Endodermal cell (in vitro differentiated cells): ENCODE data around the gene ZNF587B. TPM values are rescaled to one million over a fixed set of nuclear protein-coding genes. Genes with fewer than 3 reads are reported as not detected.
A peak's percentile ranks its signal among the peaks of the same experiment; 100 is the strongest.
"Not testable (repeated sequence)": the region's sequence is repeated elsewhere in the genome, so short reads cannot be mapped to it uniquely, and the experiment has no call there.

Source experiments
- DNase-seq: peaks from one replicate; pipeline ENCODE4 v3.0.0-alpha.2; 2017
- H3K27ac ChIP-seq: 2 replicates; pipeline ENCODE4 v1.5.1; 2013; ENCODE audit warnings: mild to moderate bottlenecking, low read depth, low read length, moderate library complexity
- H3K27me3 ChIP-seq: 2 replicates; pipeline ENCODE4 v1.6.1; 2013; ENCODE audit warnings: mild to moderate bottlenecking, low read length, moderate library complexity; ENCODE audit not compliant: insufficient read depth, control insufficient read depth, poor library complexity, severe bottlenecking
- H3K36me3 ChIP-seq: 2 replicates; pipeline ENCODE4 v1.7.0; 2013; ENCODE audit warnings: mild to moderate bottlenecking, low read length, moderate library complexity; ENCODE audit not compliant: control insufficient read depth, insufficient read depth
- H3K4me1 ChIP-seq: one replicate; pipeline ENCODE4 v1.7.0; 2013; ENCODE audit warnings: low read length; ENCODE audit not compliant: control insufficient read depth, insufficient read depth
- H3K4me3 ChIP-seq: 2 replicates; pipeline ENCODE4 v1.5.1; 2013; ENCODE audit warnings: mild to moderate bottlenecking, low read length, moderate library complexity
- H3K9ac ChIP-seq: 2 replicates; pipeline ENCODE4 v1.6.1; 2013; ENCODE audit warnings: mild to moderate bottlenecking, low read length, moderate library complexity; ENCODE audit not compliant: poor library complexity, severe bottlenecking; ENCODE audit errors: extremely low read depth
- H3K9me3 ChIP-seq: 2 replicates; pipeline ENCODE4 v1.6.1; 2013; ENCODE audit warnings: mild to moderate bottlenecking, low read length, moderate library complexity; ENCODE audit not compliant: control insufficient read depth
- H3K27ac Mint-ChIP-seq: 2 replicates; pipeline ENCODE4 v1.8.0; 2020; ENCODE audit warnings: mixed read lengths
- H3K27me3 Mint-ChIP-seq: 2 replicates; pipeline ENCODE4 v1.8.0; 2021; ENCODE audit warnings: mild to moderate bottlenecking, mixed read lengths; ENCODE audit not compliant: insufficient read depth
- H3K36me3 Mint-ChIP-seq: 2 replicates; pipeline ENCODE4 v1.8.0; 2020; ENCODE audit warnings: low read depth, mixed read lengths
- H3K4me1 Mint-ChIP-seq: 2 replicates; pipeline ENCODE4 v1.8.0; 2020; ENCODE audit warnings: mixed read lengths
- H3K4me3 Mint-ChIP-seq: 2 replicates; pipeline ENCODE4 v1.8.0; 2020; ENCODE audit warnings: mild to moderate bottlenecking, moderate library complexity, mixed read lengths
- H3K9me3 Mint-ChIP-seq: 2 replicates; pipeline ENCODE4 v1.8.0; 2020; ENCODE audit warnings: mild to moderate bottlenecking, mixed read lengths
- WGBS, 2 experiments: methylation state at CpG; one replicate each; pipeline versions ENCODE4 v1.1.5 to v1.1.7; 2013; ENCODE audit warnings: missing lambda C conversion rate in 2 of 2, mixed read lengths in 1 of 2; ENCODE audit not compliant: insufficient coverage in 1 of 2, insufficient read length in 1 of 2; 5-methylcytosine and 5-hydroxymethylcytosine counted together
- total RNA-seq, 2 donors: library from RNA; stranded (reverse); fragmentation: NEBNext Ultra II Directional in 1 of 2; extraction: Animal tissue kit (Norgen Biotek cat#: 25700) in 1 of 2; gene quantifications; 2 replicates in 1 of 2; 3 replicates in 1 of 2; pipeline ENCODE4 v1.2.1, GENCODE V29; 2021
- TF ChIP-seq, protein P1 (sequence below): fragments of 200-600 bp; sonication (generic); conservative IDR thresholded peaks from 2 replicates; pipeline ENCODE4 v1.5.0; 2021; ENCODE audit warnings: antibody characterized with exemption, mild to moderate bottlenecking

Gene ZNF587B
- total RNA-seq, 2 donors from 2014 or later = 37.0 to 39.9 TPM

DNA sequence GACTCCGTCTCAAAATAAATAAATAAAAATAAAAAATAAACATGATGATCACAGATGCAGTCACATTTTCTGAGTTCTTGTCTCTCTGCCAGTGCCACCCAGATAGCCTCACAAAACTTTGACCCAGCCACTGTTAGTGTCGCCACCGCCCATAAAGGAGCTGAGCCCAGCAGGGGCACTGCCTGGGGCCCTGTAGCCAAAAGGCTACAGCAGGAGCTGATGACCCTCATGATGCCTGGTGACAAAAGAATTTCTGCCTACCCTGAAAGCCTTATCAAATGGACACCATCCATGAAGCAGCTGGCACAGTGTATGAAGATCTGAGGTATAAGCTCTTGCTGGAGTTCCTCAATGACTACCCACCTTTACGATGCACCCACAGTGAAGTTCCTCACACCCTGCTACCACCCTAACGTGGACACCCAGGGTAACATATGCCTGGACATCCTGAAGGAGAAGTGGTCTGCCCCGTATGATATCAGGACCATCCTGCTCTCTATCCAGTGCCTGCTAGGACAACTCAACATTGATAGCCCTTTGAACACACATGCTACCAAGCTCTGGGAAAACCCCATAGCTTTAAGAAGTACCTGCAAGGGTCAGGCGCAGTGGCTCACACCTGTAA, 37.9 kb downstream of the ZNF587B start:
- peaks cover 86% of the 10 kb centered on the region for H3K36me3 ChIP-seq

DNA sequence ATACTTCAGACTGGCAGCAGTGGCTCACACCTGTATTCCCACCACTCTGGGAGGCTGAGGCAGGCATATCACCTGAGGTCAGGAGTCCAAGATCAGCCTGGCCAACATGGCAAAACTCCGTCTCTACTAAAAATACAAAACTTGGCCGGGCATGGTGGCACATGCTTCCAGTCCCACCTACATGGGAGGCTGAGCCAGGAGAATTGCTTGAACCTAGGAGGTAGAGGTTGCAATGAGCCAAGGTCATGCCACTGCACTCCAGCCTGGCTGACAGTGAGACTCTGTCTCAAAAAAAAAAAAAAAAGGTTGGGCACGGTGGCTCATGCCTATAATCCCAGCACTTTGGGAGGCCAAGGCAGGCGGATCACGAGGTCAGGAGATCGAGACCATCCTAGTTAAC, 39.6 kb downstream of the ZNF587B start:
- Mint-ChIP-seq H3K36me3 (peaks cover 91% of the 10 kb centered on the region), H3K9me3 (peaks cover 75% of the 10 kb centered on the region)
- not testable (repeated sequence) for H3K4me1 ChIP-seq, DNase-seq, H3K4me3 ChIP-seq, H3K4me1 Mint-ChIP-seq, H3K27me3 ChIP-seq, H3K27ac Mint-ChIP-seq, H3K9ac ChIP-seq, H3K4me3 Mint-ChIP-seq, H3K27ac ChIP-seq, H3K27me3 Mint-ChIP-seq
- peaks cover 45% of the 10 kb centered on the region for H3K9me3 ChIP-seq
- 97% methylated on average over 6 of the region's 6 CpGs; no CpG with 5 or more reads in 1 of the 2 experiments for WGBS, 2 experiments
- peaks cover 87% of the 10 kb centered on the region for H3K36me3 ChIP-seq

More for the DNA sequence above, 37.9 kb downstream of the ZNF587B start:
- Mint-ChIP-seq H3K27ac (no peak overlapping the region), H3K4me1 (no peaks in the 10 kb centered on the region), H3K4me3 (no peak overlapping the region), H3K27me3 (no peaks in the 10 kb centered on the region), H3K36me3 (peaks cover 90% of the 10 kb centered on the region), H3K9me3 (peaks cover 59% of the 10 kb centered on the region)
- Histone ChIP-seq H3K9ac (no peak overlapping the region), H3K27ac (no peak overlapping the region), H3K27me3 (no peaks in the 10 kb centered on the region), H3K4me1 (no peaks in the 10 kb centered on the region), H3K9me3 (peaks cover 28% of the 10 kb centered on the region), H3K4me3 (no peak overlapping the region)
- TF ChIP-seq, protein P1, sequence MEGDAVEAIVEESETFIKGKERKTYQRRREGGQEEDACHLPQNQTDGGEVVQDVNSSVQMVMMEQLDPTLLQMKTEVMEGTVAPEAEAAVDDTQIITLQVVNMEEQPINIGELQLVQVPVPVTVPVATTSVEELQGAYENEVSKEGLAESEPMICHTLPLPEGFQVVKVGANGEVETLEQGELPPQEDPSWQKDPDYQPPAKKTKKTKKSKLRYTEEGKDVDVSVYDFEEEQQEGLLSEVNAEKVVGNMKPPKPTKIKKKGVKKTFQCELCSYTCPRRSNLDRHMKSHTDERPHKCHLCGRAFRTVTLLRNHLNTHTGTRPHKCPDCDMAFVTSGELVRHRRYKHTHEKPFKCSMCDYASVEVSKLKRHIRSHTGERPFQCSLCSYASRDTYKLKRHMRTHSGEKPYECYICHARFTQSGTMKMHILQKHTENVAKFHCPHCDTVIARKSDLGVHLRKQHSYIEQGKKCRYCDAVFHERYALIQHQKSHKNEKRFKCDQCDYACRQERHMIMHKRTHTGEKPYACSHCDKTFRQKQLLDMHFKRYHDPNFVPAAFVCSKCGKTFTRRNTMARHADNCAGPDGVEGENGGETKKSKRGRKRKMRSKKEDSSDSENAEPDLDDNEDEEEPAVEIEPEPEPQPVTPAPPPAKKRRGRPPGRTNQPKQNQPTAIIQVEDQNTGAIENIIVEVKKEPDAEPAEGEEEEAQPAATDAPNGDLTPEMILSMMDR = no peak
- DNase-seq = no peak
- 92 to 96% methylated on average over 2 to 6 of the region's 7 CpGs for WGBS, 2 experiments

DNA sequence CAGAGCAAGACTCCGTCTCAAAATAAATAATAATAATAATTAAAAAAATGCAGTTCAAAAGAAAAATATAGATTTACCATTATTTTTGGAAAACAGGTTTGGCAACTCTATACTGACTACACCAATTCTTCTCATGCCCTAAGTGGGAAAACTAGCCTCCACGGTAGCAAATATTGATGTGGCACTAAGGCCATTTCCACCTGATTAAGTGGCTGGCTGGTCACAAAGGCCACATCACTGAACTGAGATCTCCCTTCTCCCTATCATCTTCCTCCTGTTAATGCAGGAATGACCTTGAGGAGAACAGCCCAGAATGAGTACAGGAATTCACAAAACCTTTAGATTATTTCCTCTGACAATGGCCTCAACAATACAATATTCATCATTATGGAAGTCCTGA, 40.1 kb downstream of the ZNF587B start:
- Histone ChIP-seq H3K9me3 (peaks cover 50% of the 10 kb centered on the region), H3K9ac (no peak overlapping the region), H3K36me3 (peaks cover 84% of the 10 kb centered on the region), H3K27ac (no peak overlapping the region), H3K27me3 (no peaks in the 10 kb centered on the region), H3K4me1 (no peaks in the 10 kb centered on the region), H3K4me3 (no peak overlapping the region)
- no peaks in the 10 kb centered on the region for H3K4me1 Mint-ChIP-seq
- H3K27me3 Mint-ChIP-seq = no peaks in the 10 kb centered on the region
- no peak overlapping the region for H3K4me3 Mint-ChIP-seq
- WGBS, 2 experiments = 97 to 100% methylated on average over 1 of the region's 2 CpGs
- peaks cover 90% of the 10 kb centered on the region for H3K36me3 Mint-ChIP-seq
- TF ChIP-seq, protein P1 = no peak
- DNase-seq = no peak
- H3K9me3 Mint-ChIP-seq = peaks cover 81% of the 10 kb centered on the region
- no peak overlapping the region for H3K27ac Mint-ChIP-seq

DNA sequence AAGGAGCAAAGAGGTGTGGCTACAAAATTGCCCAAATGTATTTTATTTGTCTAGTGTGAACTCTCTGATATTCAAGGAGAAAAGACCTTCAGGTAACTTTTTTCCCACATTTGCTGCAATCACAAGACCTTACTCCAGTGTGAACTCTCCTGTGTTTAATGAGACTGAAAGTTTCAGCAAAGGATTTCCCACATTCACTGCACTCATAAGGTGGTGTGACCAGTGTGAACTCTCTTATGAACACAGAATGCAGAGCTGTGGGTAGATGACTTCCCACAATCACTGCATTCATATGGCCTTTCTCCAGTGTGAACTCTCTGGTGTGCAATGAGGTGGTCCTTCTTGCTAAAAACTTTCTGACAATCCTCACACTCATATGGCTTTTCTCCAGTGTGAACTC, 42.4 kb downstream of the ZNF587B start:
- peak overlapping the region; percentile 76 for H3K4me3 ChIP-seq
- peaks cover 85% of the 10 kb centered on the region for H3K36me3 ChIP-seq
- TF ChIP-seq, protein P1 = no peak
- H3K4me1 ChIP-seq = no peaks in the 10 kb centered on the region
- H3K9me3 ChIP-seq = peaks cover 73% of the 10 kb centered on the region
- Mint-ChIP-seq H3K27me3 (no peaks in the 10 kb centered on the region), H3K9me3 (peaks cover 94% of the 10 kb centered on the region), H3K36me3 (peaks cover 91% of the 10 kb centered on the region), H3K4me1 (no peaks in the 10 kb centered on the region), H3K4me3 (no peak overlapping the region), H3K27ac (no peak overlapping the region)
- no peak overlapping the region for H3K27ac ChIP-seq
- DNase-seq = no peak
- no peak overlapping the region for H3K9ac ChIP-seq
- H3K27me3 ChIP-seq = no peaks in the 10 kb centered on the region

DNA sequence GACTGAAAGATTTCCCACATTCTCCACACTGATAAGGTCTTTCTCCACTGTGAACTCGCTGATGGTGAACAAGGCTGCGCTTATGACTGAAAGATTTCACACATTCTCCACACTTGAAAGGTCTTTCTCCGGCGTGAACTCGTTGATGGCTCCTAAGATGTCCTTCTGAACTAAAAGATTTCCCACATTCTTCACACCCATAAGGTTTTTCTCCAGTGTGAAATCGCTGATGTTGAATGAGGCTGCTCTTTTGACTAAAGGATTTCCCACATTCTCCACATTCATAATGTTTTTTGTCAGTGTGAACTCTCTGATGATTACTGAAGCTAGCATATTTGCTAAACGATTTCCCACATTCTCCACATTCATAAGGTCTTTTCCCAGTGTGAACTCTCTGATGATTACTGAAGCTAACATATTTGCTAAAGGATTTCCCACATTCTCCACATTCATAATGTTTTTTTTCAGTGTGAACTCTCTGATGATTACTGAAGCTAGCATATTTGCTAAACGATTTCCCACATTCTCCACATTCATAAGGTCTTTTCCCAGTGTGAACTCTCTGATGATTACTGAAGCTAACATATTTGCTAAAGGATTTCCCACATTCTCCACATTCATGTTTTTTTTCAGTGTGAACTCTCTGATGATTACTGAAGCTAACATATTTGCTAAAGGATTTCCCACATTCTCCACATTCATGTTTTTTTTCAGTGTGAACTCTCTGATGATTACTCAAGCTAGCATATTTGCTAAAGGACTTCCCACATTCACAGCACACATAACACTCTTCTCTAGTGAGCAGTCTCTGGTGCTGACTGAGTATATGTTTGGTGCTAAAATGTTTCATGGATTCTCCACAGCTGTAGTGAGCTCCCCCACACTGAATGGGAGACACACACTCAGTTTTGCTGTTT, 44.0 kb downstream of the ZNF587B start:
- not testable (repeated sequence) for H3K27ac Mint-ChIP-seq, DNase-seq, H3K4me3 Mint-ChIP-seq, H3K4me1 Mint-ChIP-seq, H3K9ac ChIP-seq, H3K27ac ChIP-seq, H3K4me1 ChIP-seq, H3K27me3 Mint-ChIP-seq, H3K27me3 ChIP-seq
- peaks cover 88% of the 10 kb centered on the region for H3K9me3 ChIP-seq
- H3K4me3 ChIP-seq = peak overlapping the region; percentile 76
- H3K36me3 ChIP-seq = peaks cover 93% of the 10 kb centered on the region
- 96 to 100% methylated on average over 6 to 7 of the region's 8 CpGs for WGBS, 2 experiments
- Mint-ChIP-seq H3K9me3 (peaks cover 96% of the 10 kb centered on the region), H3K36me3 (peaks cover 95% of the 10 kb centered on the region)
